Measurements from ENCODE around the gene SMIM31.

SMIM31 gene

DNA sequence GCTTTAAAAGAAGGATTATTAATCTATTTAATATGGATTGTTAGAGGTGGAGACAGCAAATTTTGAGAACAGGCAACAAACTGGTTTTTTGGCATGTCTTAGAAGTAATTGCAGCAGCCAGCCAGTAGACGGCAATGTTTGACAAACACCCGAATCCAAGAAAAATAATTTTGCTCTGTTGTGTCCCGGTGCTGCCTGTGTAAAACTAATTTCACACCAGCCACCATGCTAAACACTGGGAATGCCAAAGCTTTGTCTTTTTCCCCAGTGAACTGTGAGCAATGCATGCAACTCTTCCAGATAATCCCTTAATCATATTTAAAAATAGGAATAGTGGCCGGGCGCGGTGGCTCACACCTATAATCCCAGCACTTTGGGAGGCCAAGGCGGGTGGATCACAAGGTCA lies 25.9 kb downstream of the SMIM31 start:
- DNase-seq (ENCODE audit: low read depth) = peak; percentile 64
- TF ChIP-seq, protein P1, sequence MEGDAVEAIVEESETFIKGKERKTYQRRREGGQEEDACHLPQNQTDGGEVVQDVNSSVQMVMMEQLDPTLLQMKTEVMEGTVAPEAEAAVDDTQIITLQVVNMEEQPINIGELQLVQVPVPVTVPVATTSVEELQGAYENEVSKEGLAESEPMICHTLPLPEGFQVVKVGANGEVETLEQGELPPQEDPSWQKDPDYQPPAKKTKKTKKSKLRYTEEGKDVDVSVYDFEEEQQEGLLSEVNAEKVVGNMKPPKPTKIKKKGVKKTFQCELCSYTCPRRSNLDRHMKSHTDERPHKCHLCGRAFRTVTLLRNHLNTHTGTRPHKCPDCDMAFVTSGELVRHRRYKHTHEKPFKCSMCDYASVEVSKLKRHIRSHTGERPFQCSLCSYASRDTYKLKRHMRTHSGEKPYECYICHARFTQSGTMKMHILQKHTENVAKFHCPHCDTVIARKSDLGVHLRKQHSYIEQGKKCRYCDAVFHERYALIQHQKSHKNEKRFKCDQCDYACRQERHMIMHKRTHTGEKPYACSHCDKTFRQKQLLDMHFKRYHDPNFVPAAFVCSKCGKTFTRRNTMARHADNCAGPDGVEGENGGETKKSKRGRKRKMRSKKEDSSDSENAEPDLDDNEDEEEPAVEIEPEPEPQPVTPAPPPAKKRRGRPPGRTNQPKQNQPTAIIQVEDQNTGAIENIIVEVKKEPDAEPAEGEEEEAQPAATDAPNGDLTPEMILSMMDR (IDR thresholded peaks at IDR 0.05; ENCODE audit: low read length, missing control alignments) = peak; percentile 95
- H3K4me3 ChIP-seq (replicated peaks; ENCODE audit: low read depth, low read length) = no peak overlapping the region

DNA sequence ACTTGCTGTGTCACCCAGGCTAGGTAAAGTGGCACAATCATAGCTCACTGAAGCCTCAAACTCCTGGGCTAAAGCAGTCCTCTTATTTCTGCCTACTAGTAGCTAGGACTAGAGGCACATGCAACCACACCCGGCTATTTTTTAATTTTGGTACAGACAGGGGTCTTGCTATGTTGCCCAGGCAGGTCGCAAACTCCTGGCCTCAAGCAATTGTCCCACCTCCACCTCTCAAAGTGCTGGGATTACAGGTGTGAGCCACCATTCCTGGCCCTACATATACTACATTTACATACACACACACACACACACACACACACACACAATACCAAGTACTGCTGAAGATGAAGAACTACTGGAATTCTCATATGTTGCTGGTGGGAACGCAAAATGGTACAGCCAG lies 26.9 kb downstream of the SMIM31 start:
- no peak for DNase-seq (ENCODE audit: low read depth)
- H3K4me3 ChIP-seq (replicated peaks; ENCODE audit: low read depth, low read length) = no peak overlapping the region
- TF ChIP-seq, protein P1 (IDR thresholded peaks at IDR 0.05; ENCODE audit: low read length, missing control alignments) = no peak

DNA sequence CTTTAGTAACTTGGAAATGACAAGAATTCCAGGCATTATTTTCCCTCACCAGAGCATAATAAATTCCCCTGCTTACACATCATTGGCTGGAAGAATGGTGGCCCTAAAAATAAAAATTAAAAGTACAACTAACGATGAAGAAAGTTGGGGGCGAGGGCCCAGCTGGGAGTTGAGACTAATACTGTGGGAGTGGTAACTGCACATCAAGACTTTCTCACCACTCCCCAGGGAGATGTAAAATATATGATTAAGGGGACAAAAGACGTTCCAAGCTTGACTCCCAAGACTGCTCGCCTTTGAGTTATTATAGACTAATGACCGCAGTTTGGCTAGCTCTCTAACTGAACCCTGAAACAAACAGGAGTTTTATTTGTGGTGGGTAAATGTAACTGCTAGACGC lies 30.0 kb downstream of the SMIM31 start:
- no peak overlapping the region for H3K4me3 ChIP-seq (replicated peaks; ENCODE audit: low read depth, low read length)

DNA sequence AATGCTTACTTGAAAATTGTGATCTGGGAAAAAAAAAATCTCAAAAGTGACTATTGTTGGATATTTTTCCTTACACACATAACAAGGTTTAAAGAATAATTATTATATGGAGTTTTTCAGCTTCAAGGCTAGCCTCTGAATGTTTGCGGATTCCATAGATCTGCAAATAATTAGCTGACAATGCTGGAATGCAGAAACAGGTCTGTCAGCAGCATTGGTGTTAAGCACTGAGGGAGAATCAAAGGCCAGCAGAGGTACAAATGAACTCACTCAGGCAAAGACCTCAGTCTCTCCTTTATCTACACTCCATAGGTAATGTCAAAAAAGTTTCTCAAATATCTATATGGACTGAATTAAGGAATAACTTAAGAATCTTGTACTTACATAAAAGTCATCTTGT lies 35.1 kb downstream of the SMIM31 start:
- TF ChIP-seq, protein P1 (IDR thresholded peaks at IDR 0.05; ENCODE audit: low read length, missing control alignments) = no peak
- DNase-seq (ENCODE audit: low read depth) = no peak
- no peak overlapping the region for H3K4me3 ChIP-seq (replicated peaks; ENCODE audit: low read depth, low read length)

More for the DNA sequence above, 30.0 kb downstream of the SMIM31 start:
- TF ChIP-seq, protein P1 (IDR thresholded peaks at IDR 0.05; ENCODE audit: low read length, missing control alignments) = no peak
- no peak for DNase-seq (ENCODE audit: low read depth)

DNA sequence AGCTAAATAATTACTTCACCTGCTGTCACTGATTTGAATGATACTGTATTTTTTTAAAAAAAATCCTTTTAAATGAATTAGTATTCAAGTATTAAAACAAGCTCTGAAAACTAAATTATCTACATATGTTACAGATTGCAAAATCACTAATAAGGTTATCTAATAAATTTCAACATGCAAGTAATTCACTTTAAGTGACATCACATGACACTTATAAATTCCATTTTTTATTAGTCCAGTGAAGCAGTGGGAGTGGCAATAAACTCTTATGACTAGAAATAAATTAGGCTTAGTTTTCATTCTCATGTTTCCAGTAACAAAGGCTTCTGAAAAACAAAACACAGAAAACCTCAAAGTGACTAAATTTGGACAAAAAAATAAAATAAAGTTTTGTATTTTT lies 36.3 kb downstream of the SMIM31 start:
- H3K4me3 ChIP-seq (replicated peaks; ENCODE audit: low read depth, low read length) = no peak overlapping the region
- no peak for DNase-seq (ENCODE audit: low read depth)
- TF ChIP-seq, protein P1 (IDR thresholded peaks at IDR 0.05; ENCODE audit: low read length, missing control alignments) = no peak

DNA sequence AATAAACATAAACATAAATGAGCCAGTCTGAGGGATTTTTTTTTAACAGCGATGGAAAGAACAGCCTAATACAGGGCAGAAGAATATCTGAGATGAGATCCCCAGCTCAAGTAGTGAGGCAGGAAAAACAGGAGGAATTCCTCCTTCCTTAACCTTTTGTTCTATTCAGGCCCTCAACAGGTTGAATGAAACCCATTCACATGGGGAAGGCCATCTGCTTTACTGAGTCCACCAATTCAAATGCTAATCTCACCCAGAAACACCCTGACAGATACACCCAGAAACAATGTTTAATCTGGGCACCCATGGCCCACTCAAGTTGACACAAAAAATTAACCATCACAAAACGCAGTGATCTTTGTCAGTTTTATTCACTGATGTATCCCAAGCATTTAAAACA lies 45.5 kb downstream of the SMIM31 start:
- TF ChIP-seq, protein P1 (IDR thresholded peaks at IDR 0.05; ENCODE audit: low read length, missing control alignments) = no peak
- DNase-seq (ENCODE audit: low read depth) = no peak
- no peak overlapping the region for H3K4me3 ChIP-seq (replicated peaks; ENCODE audit: low read depth, low read length)

DNA sequence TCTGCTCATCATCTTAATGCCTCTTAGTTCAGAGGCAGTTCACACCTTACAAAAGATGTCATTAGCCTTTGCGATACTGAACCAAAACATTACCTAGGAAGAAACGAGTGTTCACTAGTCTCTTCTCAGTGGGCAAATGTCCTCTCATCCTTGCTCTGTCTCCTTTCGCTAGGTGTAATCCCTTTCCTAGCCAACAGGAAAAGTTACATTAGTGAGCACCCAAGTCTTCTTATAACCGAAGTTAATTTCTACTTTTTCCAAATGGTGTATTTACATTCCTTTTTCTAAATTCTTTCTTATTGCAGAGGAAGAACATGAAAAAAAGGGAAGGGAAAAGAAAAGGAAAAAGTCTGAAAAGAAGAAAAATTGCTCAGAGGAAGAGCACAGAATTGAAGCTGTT lies 46.9 kb downstream of the SMIM31 start:
- TF ChIP-seq, protein P1 (IDR thresholded peaks at IDR 0.05; ENCODE audit: low read length, missing control alignments) = no peak
- DNase-seq (ENCODE audit: low read depth) = no peak
- H3K4me3 ChIP-seq (replicated peaks; ENCODE audit: low read depth, low read length) = no peak overlapping the region

Measured in fibroblast of pulmonary artery (primary cell).